ENCODE results near the gene WDR45B. TPM values are rescaled to one million over a fixed set of nuclear protein-coding genes. Genes with fewer than 3 reads are reported as not detected.
"Not testable (repeated sequence)": the region's sequence is repeated elsewhere in the genome, so short reads cannot be mapped to it uniquely, and the experiment has no call there.

Gene WDR45B
- total RNA-seq, 1 donor from 2014 or later: 52.4 TPM

- DNase-seq: no peak
Measured at GRCh38 chr17:82599674-82600661, 48.3 kb downstream of the WDR45B start.

GRCh38 chr17:82598256-82599119, 49.8 kb downstream of the WDR45B start:
- no peak for DNase-seq

- no peak for DNase-seq
Measured at GRCh38 chr17:82596837-82597672, 51.2 kb downstream of the WDR45B start.

GRCh38 chr17:82596296-82596695, 51.9 kb downstream of the WDR45B start:
- DNase-seq: no peak

GRCh38 chr17:82595893-82596292, 52.4 kb downstream of the WDR45B start:
- DNase-seq: no peak

- no peak for DNase-seq
Measured at GRCh38 chr17:82594571-82594970, 53.7 kb downstream of the WDR45B start.

- DNase-seq: no peak
Measured at GRCh38 chr17:82593590-82594087, 54.6 kb downstream of the WDR45B start.

GRCh38 chr17:82592767-82593589, 55.3 kb downstream of the WDR45B start:
- DNase-seq: peak; percentile 74

- no peak for DNase-seq
Measured at GRCh38 chr17:82592289-82592766, 55.9 kb downstream of the WDR45B start.

GRCh38 chr17:82590881-82591539, 57.2 kb downstream of the WDR45B start:
- DNase-seq: no peak

GRCh38 chr17:82590216-82590615, 58.0 kb downstream of the WDR45B start:
- no peak for DNase-seq

GRCh38 chr17:82589851-82590180, 58.4 kb downstream of the WDR45B start:
- no peak for DNase-seq

- DNase-seq: no peak
Measured at GRCh38 chr17:82588266-82589175, 59.7 kb downstream of the WDR45B start.

- no peak for DNase-seq
Measured at GRCh38 chr17:82587234-82588086, 60.8 kb downstream of the WDR45B start.

GRCh38 chr17:82586576-82587233, 61.5 kb downstream of the WDR45B start:
- DNase-seq: no peak

- not testable (repeated sequence) for DNase-seq
Measured at GRCh38 chr17:82585935-82586575, 62.2 kb downstream of the WDR45B start.

- DNase-seq: peak; percentile 34
Measured at GRCh38 chr17:82583720-82584234, 64.5 kb downstream of the WDR45B start.

All from occipital lobe (tissue), 2 donors.